Dermis microvascular lymphatic vessel endothelial cell (primary cell): ENCODE data around the gene KIAA0513. TPM values are rescaled to one million over a fixed set of nuclear protein-coding genes. Genes with fewer than 3 reads are reported as not detected.

ENCODE experiments used
- DNase-seq, 2 donors: peaks; one replicate each; pipeline versions ENCODE4 v3.0.0 to v3.0.0-alpha.2; 2010; ENCODE audit warnings: low read depth in 2 of 2
- total RNA-seq: library from RNA; depleted of rRNA; stranded (reverse); fragments of >200 nt; gene quantifications from 2 replicates; pipeline ENCODE4 v1.2.1, GENCODE V29; 2014

KIAA0513 gene
- total RNA-seq, 1 donor from 2014 or later, result 17.5 TPM

DNA sequence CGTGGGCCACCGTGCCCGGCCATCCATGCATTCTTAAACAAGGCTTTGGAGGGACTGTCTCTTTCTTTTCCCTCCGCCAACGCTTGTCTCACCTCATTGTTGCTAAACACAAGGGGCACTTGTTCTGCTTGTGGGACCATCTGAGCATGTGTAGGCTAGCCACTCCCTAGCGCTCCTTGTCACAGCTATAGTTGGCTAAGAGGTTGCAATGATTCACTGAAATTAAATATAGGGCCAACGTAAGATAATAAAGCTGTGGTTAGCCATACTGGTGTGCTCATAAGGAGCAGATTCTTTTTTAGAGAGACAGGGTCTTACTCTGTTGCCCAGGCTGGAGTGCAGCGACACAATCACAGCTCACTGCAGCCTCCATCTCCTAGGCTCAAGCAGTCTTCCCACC lies 41.2 kb downstream of the KIAA0513 start:
- DNase-seq, result no peak

DNA sequence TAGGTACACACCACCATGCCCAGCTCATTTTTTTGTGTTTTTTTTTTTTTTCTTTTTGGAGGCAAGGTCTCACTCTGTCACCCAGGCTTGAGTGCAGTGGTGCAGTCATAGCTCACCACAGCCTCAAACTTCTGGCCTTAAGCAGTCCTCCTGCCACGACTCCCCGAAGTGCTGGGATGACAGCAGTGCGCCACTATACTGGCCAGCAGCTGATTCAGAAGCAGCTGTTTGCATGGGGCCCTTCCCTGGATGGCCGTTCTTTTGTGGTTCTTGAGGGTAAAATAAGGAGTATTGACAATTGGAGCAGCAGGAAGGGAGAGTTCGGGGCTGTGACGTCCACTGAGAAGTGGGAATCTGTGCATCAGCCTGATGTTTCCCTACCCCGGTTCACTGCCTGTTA lies 41.6 kb downstream of the KIAA0513 start:
- DNase-seq, result no peak

DNA sequence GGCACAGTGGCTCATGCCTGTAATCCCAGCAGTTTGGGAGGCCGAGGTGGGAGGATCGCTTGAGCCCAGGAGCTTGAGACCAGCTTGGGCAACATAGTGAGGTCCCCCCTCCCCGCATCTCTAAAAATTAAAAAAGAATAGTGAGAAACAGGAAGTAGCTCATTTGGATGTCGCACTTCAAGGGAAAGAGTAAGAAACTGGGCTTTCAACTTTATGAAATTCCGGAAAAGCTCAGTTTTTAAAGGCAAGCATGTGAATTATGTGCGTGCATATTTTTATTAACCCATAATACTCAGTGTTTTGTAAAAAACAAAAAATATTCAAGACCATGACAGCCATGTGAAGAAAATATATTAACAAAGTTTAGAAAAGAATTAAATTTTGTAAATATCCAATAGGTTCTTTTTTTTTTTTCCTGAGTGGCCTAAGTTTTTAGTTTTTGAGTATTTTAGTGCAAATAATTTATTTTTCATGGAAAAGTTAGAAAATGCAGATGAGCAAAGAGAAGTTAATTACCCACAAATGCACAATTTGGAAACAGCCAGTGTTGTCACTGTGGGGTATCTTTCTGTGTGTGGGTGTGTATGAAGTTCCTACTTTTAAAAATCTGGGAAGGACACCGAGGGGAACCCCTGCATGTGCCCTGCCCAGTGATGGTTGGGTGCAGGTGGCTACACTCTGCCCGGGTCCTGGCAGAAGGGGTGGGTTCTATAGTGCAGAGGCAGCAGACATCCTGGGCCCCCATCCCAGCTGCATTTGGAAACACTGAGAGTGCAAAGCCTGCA lies 44.7 kb downstream of the KIAA0513 start:
- no peak for DNase-seq

DNA sequence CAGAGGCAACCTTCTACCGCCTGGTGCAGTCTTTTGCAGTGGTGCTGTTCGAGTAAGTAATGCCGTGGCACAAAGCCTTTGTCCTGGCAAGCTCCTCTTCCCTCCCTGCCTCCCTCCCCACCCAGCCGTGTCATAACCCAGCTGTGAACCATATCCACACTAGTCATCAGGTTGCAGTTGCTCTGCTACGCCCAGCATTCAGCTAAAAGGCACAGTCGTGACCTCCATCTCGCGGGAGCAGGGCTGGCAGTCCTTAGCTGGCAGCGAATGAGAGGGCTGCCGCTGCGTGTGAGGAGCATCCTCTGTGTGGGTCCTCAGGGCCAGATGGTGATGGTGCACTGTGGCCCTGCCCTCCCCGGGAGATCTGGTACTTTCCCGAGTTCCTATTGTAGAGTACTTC lies 45.4 kb downstream of the KIAA0513 start:
- DNase-seq, result no peak

DNA sequence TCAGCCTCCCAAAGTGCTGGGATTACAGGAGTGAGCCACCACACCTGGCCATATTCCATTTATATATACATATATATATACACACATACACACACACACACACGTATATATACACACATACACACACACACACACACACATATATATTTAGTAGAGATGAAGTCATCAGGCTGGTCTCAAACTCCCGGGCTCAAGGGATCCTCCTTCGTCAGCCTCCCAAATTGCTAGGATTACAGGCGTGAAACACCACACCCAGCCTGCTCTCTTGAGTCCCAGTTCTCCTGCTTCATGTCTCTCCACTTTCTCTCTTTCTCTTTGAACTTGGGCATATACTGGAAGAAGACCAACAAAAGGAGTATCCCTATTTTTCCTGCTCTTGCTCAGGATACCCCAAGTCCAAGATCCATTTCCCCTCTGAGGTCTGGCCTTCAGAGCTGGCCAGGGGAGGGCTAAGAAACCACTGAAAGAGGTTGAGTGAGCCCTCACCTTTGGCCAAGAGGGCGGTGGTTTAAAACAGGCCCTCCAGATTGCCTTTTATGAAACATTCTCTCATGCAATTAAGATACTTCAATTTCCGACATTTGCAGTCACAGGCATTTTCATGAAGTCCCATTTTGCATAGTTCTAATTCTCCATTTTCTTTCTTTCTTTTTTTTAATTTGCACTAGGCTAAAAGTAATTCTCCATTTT lies 46.8 kb downstream of the KIAA0513 start:
- no peak for DNase-seq

DNA sequence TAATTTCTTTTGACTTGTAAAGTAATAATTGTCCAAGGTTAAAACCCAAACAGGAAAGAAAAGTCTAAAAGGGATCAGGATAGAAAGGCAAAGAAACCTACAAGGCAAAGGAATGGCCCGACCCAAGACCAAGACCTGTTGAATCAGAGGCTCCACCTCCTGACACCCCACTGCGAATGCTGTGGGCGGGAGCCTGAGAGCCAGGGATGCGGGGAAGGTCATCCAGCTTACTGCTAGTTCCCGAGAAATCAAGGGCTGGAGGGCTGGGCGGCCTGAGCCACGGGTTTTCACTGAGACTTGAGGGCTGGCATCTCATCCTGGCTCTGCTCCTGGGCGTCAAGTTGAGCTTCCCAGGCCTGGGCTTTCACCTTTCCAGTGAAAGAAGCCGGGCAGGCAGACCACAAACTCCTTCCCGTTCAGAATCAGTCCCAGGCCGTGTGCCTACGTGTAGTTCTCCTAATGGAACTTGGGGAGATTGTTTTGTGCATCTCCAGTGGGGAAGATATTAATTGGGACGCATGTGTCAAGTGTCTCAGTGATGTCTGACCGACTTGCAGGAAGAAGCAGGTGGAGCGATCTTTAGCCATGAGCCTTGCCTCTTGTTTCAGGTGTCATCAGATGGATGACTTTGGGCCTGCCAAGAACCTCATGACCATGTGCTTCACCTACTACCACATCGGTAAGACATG lies 47.8 kb downstream of the KIAA0513 start:
- DNase-seq, result no peak

DNA sequence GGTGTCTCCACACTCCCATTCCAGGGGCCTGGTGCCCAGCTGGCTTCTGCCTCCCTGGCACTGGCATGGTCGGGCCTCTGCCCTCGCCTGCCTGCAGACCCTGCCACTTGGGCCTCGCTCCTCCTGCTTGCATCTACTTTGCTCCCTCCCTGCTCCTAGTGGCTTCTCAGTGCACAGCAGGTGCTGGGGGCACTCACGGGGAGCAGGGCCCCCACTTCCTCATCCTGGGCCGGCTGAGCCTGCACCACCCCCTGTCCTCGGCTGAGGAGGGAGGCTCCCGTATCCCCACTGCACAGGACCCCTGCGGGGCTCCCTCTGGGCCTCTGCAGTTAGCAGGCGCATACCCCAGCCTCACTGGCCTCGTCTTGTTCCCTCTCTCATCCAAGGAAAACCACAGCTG lies 49.4 kb downstream of the KIAA0513 start:
- no peak for DNase-seq

DNA sequence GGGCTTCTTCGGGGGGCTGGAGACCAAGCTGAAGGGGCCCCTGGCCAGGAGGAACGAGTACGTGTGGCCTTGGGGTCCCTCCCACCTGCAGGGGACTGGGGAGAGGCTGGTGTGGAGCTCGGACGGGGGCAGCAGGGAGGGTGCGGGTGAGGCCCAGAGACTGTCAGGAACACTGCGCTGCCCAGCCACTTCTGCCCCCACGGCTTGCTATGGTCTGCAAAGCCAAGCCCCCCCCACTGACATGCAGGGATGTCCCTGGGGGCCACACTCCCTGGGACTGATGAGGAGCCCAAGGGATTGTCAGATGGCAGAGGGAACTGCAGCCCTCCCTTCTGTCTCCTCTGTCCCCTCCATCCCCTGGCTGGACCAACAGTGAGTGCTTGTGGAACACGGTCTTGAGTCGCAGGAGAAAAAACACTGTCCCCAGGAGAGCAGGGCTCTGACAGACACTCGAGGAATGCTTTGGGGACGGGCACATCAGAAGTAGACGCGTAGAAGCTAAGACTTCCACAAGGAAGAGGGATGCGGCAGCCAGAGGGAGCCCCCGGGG lies 50.1 kb downstream of the KIAA0513 start:
- DNase-seq, result no peak

DNA sequence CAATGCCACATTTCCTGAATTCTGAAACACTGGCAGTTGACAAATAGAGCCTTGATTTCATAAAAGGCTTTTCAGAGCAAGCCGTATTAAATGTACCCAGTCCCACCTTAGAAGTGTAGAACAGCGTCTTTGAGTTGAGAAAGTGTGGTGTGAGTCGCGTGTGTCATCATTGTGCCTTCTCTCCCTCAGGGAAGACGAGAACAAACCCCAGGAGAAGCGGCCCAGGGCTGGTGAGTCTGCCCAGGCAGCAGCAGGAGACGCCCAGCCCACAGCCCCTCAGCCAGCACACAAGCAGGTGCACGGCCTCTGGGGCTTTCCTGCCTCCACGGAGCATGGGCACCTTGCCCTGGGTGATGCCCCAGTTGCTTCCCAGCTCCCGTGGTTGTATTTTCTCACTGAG lies 50.6 kb downstream of the KIAA0513 start:
- no peak for DNase-seq

DNA sequence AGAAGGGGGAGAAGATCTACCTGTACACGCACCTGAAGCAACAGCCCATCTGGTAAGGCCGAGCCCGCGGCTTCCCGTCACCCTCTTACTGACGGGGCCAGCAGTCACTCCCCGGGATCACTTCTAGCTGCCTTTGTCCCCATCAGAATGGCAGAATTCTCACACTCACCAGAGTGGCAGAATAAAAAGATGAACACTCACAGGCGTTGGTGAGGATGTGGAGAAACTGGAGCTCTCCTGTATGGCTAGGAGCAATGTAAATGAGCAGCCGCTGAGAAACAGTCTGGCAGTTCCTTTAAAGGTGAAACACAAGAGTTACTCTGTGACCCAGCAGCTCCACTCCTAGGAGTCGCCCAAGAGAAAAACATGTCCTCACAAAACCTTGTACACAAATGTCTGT lies 51.4 kb downstream of the KIAA0513 start:
- DNase-seq, result no peak

DNA sequence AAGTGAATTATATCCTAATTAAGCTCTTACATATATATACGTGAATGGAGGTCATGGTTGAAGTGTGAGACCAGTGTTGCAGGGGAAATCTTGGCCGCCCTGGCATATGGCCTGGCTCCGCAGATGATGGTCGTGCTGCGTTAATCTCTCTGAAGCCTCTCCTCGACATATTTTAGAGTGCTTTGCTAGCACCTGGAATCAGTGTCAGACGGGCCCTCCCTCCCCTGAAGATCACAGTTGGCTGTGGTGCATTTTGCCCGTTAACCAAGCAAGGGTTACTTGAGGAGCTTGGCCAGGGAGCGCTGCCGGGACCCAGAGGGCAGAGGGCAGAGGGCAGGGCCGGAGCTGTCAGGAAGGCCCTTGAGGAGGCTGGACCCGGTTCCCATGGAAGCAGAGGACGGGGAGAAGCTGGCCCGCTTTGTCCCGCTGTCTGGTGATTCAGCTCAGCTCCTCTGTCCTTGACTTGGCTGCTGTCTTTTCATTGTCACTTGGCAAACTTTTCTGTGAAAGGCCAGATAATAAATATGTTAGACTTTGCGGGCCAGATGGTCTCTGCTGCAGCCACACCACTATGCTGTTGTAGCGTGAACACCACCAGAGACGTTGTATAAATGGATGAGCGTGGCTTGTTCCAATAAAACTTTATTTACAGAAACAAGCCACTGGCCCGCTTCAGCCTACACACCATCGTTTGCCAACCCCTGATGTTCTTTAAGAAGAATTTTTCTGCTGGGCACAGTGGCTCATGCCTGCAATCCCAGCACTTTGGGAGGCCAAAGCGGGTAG lies 52.4 kb downstream of the KIAA0513 start:
- DNase-seq, result no peak

DNA sequence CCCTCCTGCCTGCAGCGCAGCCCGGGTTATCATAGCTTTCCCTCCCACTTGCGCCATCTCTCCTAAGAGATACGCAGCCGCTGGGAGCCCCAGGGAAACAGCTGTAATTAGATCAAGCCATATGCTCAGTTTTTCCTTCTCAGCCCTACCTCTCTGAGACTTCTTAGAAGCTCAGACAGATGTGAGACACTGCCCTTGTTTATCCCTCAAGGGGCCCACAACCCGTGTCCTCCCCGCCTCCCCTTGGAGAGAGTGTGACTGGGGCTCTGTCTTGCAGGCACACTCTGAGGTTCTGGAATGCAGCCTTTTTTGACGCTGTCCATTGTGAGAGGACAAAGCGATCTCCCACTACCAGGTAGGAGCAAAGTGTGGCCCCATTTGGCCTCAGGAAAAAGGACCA lies 53.4 kb downstream of the KIAA0513 start:
- no peak for DNase-seq

DNA sequence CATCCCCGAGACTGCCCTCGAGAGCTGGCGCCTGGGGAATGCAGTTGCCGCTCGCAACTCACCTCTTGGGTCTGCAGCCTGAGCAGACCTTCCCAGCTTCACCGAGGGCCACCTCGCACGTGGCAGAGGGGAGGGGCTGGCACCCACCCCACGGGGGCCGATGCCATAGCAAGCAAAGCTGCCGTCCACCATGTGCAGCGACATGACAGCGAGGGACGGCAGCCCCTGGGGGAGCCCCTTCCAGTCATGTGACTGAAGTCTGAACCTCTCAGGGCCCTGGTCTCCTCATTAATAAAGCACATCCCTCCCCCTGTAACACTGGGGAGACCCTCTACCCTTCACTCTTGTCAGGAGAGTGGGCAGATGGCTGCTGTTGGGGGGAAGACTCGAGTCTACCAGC lies 54.2 kb downstream of the KIAA0513 start:
- no peak for DNase-seq

DNA sequence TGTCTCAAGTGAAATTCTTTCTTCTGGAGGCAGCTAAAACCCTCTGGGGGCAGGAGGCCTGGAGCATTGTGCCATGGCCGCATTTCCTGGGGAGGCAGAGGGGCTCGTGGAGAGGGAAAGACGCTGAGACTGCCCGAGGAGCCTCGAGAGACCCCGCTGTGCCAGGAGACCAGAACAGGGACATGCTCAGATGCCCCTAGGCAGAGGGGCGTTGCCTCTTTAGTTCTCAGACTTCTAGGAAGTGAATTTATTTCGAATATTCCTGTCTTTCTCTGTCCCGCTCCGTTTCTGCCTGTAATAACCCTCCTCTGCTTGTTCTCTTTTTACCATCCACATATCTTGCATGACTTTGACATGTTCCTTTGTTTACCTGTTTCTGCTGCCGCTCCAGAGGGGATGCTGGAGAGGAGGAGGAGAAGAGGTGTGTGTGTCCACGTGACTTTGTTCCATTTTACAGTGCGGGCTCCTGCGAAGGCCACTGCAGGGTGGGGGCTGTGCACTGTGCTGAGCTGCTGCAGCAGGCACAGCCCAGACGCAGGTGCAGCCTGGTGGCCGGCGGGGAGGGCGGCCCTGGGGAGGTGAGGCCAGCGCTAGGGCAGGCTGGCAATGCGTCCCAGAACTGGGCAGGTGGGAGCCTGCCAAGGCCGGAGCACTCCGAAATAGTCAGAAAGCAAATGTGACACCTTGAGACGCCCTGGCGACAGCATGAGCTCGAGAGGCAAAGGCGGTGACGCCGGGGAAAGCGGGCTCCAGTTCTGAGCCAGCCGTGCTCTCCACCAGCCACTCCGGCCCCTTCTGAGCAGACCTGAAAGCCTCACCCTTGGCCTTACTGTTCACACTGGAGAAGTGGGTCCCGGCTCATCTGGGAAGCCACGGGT lies 54.8 kb downstream of the KIAA0513 start:
- no peak for DNase-seq

DNA sequence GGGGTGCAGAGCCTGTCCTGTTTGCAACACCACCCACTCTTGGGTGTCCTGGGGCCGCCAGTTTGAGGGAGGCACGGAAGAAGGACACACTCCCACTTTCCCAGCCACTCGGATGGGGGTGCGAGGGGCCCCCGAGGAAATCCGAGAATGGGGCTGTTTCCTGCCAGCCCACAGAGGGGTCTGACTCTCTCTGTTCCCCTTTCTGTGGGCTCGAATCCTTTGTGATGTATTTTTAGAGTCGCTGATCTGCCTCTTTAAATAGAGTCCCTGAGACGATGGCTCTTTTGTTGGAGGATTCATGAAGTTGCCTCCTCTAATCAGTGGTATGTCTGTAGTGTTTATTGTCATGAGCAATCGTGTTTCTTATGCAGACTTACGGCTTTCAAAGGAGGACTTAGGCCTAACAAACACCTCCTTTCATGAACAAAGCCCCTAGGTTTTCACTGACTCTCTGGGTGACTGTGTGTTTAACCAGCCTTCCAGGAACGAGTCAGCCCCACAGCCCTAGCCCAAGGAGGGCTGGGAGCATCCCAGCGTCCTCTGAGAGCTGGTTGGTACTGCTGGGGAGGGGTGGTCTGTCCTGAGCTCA lies 55.5 kb downstream of the KIAA0513 start:
- no peak for DNase-seq

DNA sequence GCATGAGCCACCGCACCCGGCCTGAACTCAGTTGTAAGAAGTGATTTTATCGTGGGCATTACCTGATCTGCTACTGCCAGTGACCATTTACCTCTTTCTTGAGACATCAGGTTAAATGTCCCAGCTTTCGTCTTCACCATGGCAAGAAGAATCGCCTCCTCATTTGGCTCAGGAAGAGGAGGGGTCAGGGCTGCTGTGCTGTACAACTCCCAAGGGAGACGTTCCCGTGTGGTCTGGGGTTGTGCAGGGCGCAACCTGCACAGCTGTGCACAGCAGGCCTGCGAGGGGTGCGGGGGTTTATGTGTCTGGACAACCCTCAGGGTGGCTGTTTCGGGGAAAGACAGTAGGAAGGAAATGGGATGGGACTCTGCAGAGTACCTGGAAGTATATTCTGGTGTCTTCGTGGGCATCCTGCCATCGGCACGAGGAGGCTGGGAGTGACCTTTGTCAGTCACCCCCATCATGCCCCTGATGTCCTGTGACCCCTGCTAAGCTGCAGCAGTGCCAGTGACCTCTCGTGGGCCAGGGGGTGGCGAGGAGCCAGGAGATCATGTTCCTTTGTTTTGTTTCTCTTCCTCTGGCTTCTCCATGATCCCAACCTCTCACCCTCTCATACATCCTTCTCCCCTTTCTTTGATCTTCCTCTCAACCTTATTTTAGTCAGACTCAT lies 57.4 kb downstream of the KIAA0513 start:
- DNase-seq, result no peak

DNA sequence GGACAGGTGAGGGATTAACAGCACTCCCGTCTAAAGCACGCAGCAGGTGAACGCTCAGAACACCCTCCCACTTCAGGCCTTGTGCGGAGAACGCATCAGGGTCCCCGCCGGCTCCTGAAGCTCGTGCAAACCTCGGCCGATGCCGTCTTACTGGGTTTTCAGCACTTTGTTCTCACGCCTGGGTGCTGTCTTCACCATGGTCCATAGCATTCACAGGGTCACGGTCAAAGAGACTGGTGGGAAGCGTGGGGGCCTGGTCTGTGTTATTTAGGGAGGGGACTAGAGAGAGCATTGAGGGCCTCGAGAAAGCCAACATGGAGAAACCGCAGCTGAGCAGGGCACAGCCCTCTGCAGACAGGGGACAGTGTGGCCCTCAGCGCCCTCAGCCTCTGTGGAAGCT lies 58.1 kb downstream of the KIAA0513 start:
- DNase-seq, result no peak

DNA sequence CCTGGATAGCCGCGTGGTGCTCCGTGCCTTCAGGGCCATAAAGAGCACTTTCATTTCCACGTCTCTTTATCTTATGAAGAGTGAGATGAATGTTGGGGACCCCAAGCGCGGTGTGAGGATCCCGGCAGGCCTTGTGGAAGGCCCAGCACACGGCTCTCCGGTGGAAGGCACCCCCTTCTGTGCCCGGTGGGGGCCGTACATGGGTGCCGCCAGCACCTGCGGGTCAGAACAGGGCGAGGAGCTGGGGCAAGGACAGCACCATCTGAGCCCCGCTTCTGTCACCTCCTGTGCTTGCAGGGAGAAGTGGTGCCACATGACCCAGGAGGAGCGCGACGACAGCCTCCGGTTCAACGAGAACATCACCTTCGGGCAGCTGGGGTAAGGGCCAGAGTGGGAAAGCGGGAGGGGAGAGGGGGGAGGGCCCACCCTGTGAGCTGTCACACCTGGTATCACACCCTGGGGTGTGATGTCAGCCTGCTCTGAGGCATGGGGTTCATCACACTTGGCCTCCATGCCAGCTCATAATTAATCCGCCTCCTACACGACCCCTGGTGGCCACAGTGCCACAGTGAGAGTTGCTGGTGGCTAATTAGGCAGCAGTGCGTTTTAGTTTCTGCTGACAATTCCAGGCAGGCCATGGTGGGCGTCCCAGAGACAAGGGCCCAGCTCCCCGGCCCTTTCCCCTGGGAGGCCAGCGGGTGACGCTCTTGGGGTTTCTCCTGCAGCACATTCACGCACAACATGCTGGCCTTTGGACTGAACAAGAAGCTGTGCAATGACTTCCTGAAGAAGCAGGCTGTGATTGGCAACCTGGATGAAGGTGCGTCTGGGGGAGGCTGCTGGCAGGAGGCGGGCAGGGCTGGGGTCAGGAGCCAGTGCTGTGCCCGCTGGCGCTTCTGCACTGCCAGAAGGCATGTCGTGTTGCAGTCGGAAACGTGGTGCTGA lies 59.0 kb downstream of the KIAA0513 start:
- peak; percentile 51 to 67 for DNase-seq
